Fibroblast of mammary gland (primary cell): ENCODE data around the gene GRIK2.

Source experiments
- DNase-seq: peaks from one replicate; pipeline ENCODE4 v3.0.0-alpha.2; 2010; ENCODE audit warnings: low read depth
- H3K4me3 ChIP-seq: 2 replicates; pipeline ENCODE4 v1.5.1; 2011; ENCODE audit warnings: low read depth, mild to moderate bottlenecking, low read length, moderate library complexity; ENCODE audit not compliant: control insufficient read depth
- CTCF ChIP-seq: conservative IDR thresholded peaks from 2 replicates; pipeline ENCODE4 v1.5.1; 2011; ENCODE audit warnings: low read depth, low read length, inconsistent platforms; ENCODE audit not compliant: control insufficient read depth, insufficient read depth

GRIK2 gene

GRCh38 chr6:101413773-101414172 is 20.3 kb downstream of the GRIK2 start:
- DNase-seq = no peak
- TF ChIP-seq CTCF = no peak
- H3K4me3 ChIP-seq = no peak overlapping the region

GRCh38 chr6:101417900-101418299 is 24.4 kb downstream of the GRIK2 start:
- DNase-seq = no peak
- H3K4me3 ChIP-seq = no peak overlapping the region
- TF ChIP-seq CTCF = no peak

- TF ChIP-seq CTCF = no peak
- H3K4me3 ChIP-seq = no peak overlapping the region
- no peak for DNase-seq
Measured at GRCh38 chr6:101422251-101422650, 28.7 kb downstream of the GRIK2 start.

- no peak overlapping the region for H3K4me3 ChIP-seq
- DNase-seq = no peak
- TF ChIP-seq CTCF = no peak
Measured at GRCh38 chr6:101422811-101423210, 29.3 kb downstream of the GRIK2 start.

GRCh38 chr6:101429270-101429669 is 35.8 kb downstream of the GRIK2 start:
- H3K4me3 ChIP-seq = no peak overlapping the region
- peak; percentile 17 for DNase-seq
- TF ChIP-seq CTCF = no peak

- DNase-seq = no peak
- no peak overlapping the region for H3K4me3 ChIP-seq
- no peak for TF ChIP-seq CTCF
Measured at GRCh38 chr6:101429845-101430244, 36.3 kb downstream of the GRIK2 start.

GRCh38 chr6:101433141-101433540 is 39.6 kb downstream of the GRIK2 start:
- DNase-seq = no peak
- no peak overlapping the region for H3K4me3 ChIP-seq
- TF ChIP-seq CTCF = no peak
